SK-N-SH (cell line): ENCODE results near the gene SLC25A29.

Experiments used
- ELF1 ChIP-seq: IDR thresholded peaks from 2 replicates; pipeline ENCODE4 v1.4.0; 2012
- EZH2phosphoT487 ChIP-seq: fragments of 200-600 bp; sonication (generic); IDR thresholded peaks from 2 replicates; pipeline ENCODE4 v1.6.1; 2017; ENCODE audit warnings: low read depth, mixed run types, mild to moderate bottlenecking, antibody characterized with exemption, moderate library complexity, borderline replicate concordance
- MXI1 ChIP-seq: IDR thresholded peaks from 2 replicates; pipeline ENCODE4 v1.6.1; 2012; ENCODE audit warnings: mild to moderate bottlenecking, low read depth, low read length, improper control_type of control experiment
- NFIC ChIP-seq: IDR thresholded peaks from 2 replicates; pipeline ENCODE4 v1.4.0; 2012; ENCODE audit warnings: borderline replicate concordance
- NRF1 ChIP-seq: IDR thresholded peaks from 2 replicates; pipeline ENCODE4 v1.6.1; 2012; ENCODE audit warnings: low read depth, mild to moderate bottlenecking, low read length
- RAD21 ChIP-seq: IDR thresholded peaks from 2 replicates; pipeline ENCODE4 v1.6.1; 2012; ENCODE audit warnings: mild to moderate bottlenecking, low read length
- RXRA ChIP-seq: IDR thresholded peaks from 2 replicates; pipeline ENCODE4 v1.4.0; 2012; ENCODE audit warnings: low read depth, mild to moderate bottlenecking, borderline replicate concordance
- SIN3A ChIP-seq: IDR thresholded peaks from 2 replicates; pipeline ENCODE4 v1.6.1; 2012; ENCODE audit warnings: low read depth, mild to moderate bottlenecking, low read length, moderate library complexity, borderline replicate concordance
- SMC3 ChIP-seq: IDR thresholded peaks from 2 replicates; pipeline ENCODE4 v1.6.1; 2012; ENCODE audit warnings: low read depth, low read length, improper control_type of control experiment
- TF ChIP-seq, protein P1 (sequence below): fragments of 150-350 bp; IDR thresholded peaks from 2 replicates; pipeline ENCODE4 v1.6.1; 2017; ENCODE audit warnings: antibody characterized with exemption, low read length, low read depth, borderline replicate concordance
- TF ChIP-seq, protein P2 (sequence below): fragments of 200-600 bp; sonication (generic); IDR thresholded peaks from 2 replicates; pipeline ENCODE4 v1.6.1; 2017; ENCODE audit warnings: antibody characterized with exemption, mild to moderate bottlenecking, moderate library complexity
- TF ChIP-seq, protein P3 (sequence below): IDR thresholded peaks from 2 replicates; pipeline ENCODE4 v1.6.1; 2012; ENCODE audit warnings: mild to moderate bottlenecking, low read depth, low read length, moderate library complexity

DNA sequence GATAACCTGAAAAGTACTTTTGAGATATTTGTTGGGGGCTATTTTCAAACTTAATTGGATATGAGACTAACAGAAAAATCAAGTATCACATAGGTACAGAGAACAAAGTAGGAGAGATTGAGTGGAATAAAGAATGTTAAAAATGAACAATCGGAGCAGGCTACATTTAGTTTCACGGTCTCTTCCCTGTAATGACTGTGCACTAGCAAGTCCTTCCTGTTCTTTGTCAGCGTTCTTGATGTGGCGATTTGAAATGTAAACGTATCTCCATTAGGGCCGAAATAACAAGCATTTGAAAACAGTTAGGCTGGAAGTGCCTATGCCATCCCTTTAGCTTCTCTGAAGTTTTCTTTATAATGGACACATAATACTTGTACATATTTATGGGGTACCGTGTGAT is 31.0 kb downstream of the SLC25A29 start:
- TF ChIP-seq, protein P1, sequence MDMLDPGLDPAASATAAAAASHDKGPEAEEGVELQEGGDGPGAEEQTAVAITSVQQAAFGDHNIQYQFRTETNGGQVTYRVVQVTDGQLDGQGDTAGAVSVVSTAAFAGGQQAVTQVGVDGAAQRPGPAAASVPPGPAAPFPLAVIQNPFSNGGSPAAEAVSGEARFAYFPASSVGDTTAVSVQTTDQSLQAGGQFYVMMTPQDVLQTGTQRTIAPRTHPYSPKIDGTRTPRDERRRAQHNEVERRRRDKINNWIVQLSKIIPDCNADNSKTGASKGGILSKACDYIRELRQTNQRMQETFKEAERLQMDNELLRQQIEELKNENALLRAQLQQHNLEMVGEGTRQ, result no peak
- no peak for TF ChIP-seq RXRA
- TF ChIP-seq, protein P2, sequence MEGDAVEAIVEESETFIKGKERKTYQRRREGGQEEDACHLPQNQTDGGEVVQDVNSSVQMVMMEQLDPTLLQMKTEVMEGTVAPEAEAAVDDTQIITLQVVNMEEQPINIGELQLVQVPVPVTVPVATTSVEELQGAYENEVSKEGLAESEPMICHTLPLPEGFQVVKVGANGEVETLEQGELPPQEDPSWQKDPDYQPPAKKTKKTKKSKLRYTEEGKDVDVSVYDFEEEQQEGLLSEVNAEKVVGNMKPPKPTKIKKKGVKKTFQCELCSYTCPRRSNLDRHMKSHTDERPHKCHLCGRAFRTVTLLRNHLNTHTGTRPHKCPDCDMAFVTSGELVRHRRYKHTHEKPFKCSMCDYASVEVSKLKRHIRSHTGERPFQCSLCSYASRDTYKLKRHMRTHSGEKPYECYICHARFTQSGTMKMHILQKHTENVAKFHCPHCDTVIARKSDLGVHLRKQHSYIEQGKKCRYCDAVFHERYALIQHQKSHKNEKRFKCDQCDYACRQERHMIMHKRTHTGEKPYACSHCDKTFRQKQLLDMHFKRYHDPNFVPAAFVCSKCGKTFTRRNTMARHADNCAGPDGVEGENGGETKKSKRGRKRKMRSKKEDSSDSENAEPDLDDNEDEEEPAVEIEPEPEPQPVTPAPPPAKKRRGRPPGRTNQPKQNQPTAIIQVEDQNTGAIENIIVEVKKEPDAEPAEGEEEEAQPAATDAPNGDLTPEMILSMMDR, result no peak
- no peak for TF ChIP-seq NRF1
- no peak for TF ChIP-seq MXI1
- no peak for TF ChIP-seq EZH2phosphoT487
- TF ChIP-seq NFIC, result no peak
- no peak for TF ChIP-seq SIN3A
- TF ChIP-seq ELF1, result no peak
- TF ChIP-seq RAD21, result no peak
- no peak for TF ChIP-seq SMC3
- TF ChIP-seq, protein P3, sequence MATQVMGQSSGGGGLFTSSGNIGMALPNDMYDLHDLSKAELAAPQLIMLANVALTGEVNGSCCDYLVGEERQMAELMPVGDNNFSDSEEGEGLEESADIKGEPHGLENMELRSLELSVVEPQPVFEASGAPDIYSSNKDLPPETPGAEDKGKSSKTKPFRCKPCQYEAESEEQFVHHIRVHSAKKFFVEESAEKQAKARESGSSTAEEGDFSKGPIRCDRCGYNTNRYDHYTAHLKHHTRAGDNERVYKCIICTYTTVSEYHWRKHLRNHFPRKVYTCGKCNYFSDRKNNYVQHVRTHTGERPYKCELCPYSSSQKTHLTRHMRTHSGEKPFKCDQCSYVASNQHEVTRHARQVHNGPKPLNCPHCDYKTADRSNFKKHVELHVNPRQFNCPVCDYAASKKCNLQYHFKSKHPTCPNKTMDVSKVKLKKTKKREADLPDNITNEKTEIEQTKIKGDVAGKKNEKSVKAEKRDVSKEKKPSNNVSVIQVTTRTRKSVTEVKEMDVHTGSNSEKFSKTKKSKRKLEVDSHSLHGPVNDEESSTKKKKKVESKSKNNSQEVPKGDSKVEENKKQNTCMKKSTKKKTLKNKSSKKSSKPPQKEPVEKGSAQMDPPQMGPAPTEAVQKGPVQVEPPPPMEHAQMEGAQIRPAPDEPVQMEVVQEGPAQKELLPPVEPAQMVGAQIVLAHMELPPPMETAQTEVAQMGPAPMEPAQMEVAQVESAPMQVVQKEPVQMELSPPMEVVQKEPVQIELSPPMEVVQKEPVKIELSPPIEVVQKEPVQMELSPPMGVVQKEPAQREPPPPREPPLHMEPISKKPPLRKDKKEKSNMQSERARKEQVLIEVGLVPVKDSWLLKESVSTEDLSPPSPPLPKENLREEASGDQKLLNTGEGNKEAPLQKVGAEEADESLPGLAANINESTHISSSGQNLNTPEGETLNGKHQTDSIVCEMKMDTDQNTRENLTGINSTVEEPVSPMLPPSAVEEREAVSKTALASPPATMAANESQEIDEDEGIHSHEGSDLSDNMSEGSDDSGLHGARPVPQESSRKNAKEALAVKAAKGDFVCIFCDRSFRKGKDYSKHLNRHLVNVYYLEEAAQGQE, result no peak
